Measurements from ENCODE around the gene NFIA. TPM values are rescaled to one million over a fixed set of nuclear protein-coding genes. Genes with fewer than 3 reads are reported as not detected.

The NFIA gene
- total RNA-seq, 2 donors from 2014 or later: 61.4 to 86.3 TPM

DNA sequence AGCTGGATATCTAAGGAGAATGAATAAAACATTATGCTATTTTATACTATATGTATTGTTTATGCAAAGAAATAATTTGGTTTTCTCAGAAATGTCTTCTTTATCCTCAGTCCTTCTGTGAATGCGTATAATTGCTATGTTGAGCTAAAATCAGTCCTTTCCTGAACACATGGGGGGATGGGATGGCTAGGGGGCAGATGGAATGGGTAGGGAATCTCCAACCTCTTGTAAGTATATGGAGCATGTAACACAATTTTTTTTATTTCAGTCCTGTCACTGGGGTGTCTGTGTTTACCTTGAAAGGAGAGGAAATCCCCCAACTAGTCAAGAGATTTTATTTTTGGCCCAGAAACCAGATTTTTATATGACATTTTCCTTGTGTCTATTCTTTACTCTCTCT lies 291.8 kb downstream of the NFIA start:
- no peak overlapping the region for H3K4me3 ChIP-seq
- DNase-seq (ENCODE audit: low spot score): no peak
- H3K27ac ChIP-seq: no peak overlapping the region
- no peaks in the 10 kb centered on the region for H3K4me1 ChIP-seq (replicated peaks)
- TF ChIP-seq POLR2A (IDR thresholded peaks at IDR 0.05) (no peak), POLR2AphosphoS5 (IDR thresholded peaks at IDR 0.05) (no peak)
- TF ChIP-seq, protein P1, sequence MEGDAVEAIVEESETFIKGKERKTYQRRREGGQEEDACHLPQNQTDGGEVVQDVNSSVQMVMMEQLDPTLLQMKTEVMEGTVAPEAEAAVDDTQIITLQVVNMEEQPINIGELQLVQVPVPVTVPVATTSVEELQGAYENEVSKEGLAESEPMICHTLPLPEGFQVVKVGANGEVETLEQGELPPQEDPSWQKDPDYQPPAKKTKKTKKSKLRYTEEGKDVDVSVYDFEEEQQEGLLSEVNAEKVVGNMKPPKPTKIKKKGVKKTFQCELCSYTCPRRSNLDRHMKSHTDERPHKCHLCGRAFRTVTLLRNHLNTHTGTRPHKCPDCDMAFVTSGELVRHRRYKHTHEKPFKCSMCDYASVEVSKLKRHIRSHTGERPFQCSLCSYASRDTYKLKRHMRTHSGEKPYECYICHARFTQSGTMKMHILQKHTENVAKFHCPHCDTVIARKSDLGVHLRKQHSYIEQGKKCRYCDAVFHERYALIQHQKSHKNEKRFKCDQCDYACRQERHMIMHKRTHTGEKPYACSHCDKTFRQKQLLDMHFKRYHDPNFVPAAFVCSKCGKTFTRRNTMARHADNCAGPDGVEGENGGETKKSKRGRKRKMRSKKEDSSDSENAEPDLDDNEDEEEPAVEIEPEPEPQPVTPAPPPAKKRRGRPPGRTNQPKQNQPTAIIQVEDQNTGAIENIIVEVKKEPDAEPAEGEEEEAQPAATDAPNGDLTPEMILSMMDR (IDR thresholded peaks at IDR 0.05): no peak
- intact Hi-C loops (cut with DNase I): no loop called here
- H3K36me3 ChIP-seq: no peaks in the 10 kb centered on the region
- no peaks in the 10 kb centered on the region for H3K27me3 ChIP-seq (replicated peaks; ENCODE audit: insufficient read depth)
- no peaks in the 10 kb centered on the region for H3K9me3 ChIP-seq
- 92% methylated on average over 1 of the region's 1 CpG for WGBS

DNA sequence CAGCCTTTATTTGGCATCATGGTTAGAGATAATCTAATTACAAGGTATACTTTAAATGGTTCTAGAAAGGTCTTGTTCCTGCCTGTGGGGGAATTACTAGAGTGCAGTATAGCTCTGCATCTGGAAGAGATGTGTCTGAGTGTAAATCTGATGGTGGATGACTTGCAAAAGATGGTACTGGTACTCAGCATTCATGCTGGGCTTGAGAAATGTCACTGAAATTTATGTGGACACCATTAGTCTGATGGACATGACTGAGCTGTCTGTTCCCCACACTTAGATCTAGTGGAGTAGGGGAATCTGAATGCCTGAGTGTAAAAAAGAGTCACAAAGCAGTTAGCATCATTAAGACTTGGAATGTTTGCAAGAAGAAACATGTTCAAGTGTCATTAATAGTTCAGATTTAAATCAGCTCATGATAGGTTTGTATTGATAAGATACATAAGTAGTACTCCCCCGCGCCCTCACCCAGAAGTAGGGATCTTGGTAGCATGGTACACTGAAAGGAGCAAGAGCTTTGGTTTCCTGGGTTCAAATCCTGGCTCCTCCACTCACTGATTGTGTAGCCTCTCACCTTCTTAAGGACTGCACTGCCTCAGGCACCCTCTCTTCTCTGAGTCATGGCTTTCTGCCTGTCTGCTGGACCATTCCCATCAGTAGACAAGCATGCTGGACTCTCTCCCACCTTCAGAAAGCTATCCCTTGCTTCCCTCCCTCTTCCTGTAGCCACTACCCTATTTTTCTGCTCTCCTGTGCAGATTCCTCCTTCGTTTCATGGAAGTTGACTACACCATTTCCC lies 292.9 kb downstream of the NFIA start:
- TF ChIP-seq POLR2A (IDR thresholded peaks at IDR 0.05) (no peak), POLR2AphosphoS5 (IDR thresholded peaks at IDR 0.05) (no peak)
- TF ChIP-seq, protein P1 (IDR thresholded peaks at IDR 0.05): no peak
- H3K4me3 ChIP-seq: no peak overlapping the region
- H3K27ac ChIP-seq: no peak overlapping the region
- DNase-seq (ENCODE audit: low spot score): no peak
- intact Hi-C loops (cut with DNase I): no loop called here
- no peaks in the 10 kb centered on the region for H3K4me1 ChIP-seq (replicated peaks)
- H3K9me3 ChIP-seq: no peaks in the 10 kb centered on the region
- H3K36me3 ChIP-seq: no peaks in the 10 kb centered on the region
- 95% methylated on average over 3 of the region's 3 CpGs for WGBS
- no peaks in the 10 kb centered on the region for H3K27me3 ChIP-seq (replicated peaks; ENCODE audit: insufficient read depth)

DNA sequence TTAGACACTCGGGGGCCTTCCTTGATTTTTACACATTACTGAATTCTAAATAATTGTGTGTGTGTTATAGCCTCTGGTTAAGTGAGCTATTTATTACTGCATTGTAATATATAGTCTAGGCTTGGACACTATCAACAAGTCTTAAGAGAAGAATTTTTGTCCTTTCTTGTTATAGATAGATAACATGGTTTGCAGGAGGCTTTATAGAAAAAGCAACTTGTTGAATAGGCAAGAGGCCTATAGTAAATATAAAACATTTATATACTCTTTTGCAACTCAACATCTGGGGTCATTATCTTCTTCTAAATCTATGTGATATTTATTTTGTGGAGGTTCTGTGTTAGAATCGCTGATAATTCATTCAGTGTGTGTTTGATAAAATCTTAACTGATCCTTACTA lies 293.8 kb downstream of the NFIA start:
- intact Hi-C loops (cut with DNase I): no loop called here
- 66% methylated on average over 2 of the region's 2 CpGs for WGBS
- Histone ChIP-seq H3K27me3 (replicated peaks; ENCODE audit: insufficient read depth) (no peaks in the 10 kb centered on the region), H3K4me3 (no peak overlapping the region), H3K9me3 (no peaks in the 10 kb centered on the region), H3K36me3 (no peaks in the 10 kb centered on the region), H3K4me1 (replicated peaks) (no peaks in the 10 kb centered on the region), H3K27ac (no peak overlapping the region)
- TF ChIP-seq POLR2AphosphoS5 (IDR thresholded peaks at IDR 0.05) (no peak), POLR2A (IDR thresholded peaks at IDR 0.05) (no peak)
- TF ChIP-seq, protein P1 (IDR thresholded peaks at IDR 0.05): no peak
- DNase-seq (ENCODE audit: low spot score): no peak

DNA sequence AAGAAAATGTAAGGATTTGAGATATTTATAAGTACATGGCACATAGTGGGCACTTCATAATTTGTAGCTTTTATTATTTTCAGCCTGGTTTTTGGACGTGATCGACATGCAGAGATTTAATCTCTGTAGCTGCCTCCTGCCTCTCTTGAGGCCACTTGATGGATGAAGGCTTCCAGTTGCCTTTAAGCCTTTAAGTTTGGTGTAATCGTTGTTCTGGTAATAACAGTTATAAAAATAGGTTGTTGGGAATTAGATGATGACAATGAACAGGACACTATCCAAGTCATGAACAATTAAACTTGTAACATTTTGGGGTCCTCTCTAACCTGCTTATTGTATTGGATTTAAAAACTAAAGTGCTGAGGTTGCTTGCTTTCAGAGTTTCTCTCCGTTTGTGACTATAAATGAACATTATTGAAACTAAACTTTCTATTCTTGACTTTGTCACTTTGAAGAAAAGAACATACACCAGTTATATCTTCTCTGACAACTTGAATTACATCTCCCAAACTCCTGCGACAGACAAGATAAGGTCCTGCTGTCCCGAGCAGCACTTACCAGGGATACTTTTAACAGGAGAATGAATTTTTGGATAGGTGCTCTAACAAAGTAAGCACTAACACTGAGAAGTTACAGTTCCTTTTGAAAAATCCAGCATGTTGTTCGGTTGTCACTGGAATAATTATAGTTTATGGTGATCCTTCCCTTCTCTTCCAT lies 295.0 kb downstream of the NFIA start:
- H3K27me3 ChIP-seq (replicated peaks; ENCODE audit: insufficient read depth): no peaks in the 10 kb centered on the region
- 67% methylated on average over 7 of the region's 7 CpGs for WGBS
- DNase-seq (ENCODE audit: low spot score): no peak
- no peaks in the 10 kb centered on the region for H3K36me3 ChIP-seq
- no peaks in the 10 kb centered on the region for H3K9me3 ChIP-seq
- TF ChIP-seq, protein P1 (IDR thresholded peaks at IDR 0.05): no peak
- TF ChIP-seq POLR2A (IDR thresholded peaks at IDR 0.05): no peak
- TF ChIP-seq POLR2AphosphoS5 (IDR thresholded peaks at IDR 0.05): no peak
- no peaks in the 10 kb centered on the region for H3K4me1 ChIP-seq (replicated peaks)
- intact Hi-C loops (cut with DNase I): no loop called here
- H3K27ac ChIP-seq: no peak overlapping the region
- no peak overlapping the region for H3K4me3 ChIP-seq

Data from prostate gland (tissue), 2 donors.